IMR-90 (cell line): ENCODE results near the gene ZCWPW1. TPM values are rescaled to one million over a fixed set of nuclear protein-coding genes. Genes with fewer than 3 reads are reported as not detected.

Experiments used
- ATAC-seq: fragments of 200-7000 bp; cut with Tn5 transposase; 2 replicates; pipeline ENCODE4 v1.9.1; 2020; ENCODE audit warnings: low read depth, mild to moderate bottlenecking, moderate library complexity
- BruUV-seq: library from RNA; stranded (reverse); fragments of 400-500 nt; replicated peaks from 2 replicates; lab custom pipeline; 2021; lab: Mats Ljungman, UMichigan
- CTCF ChIA-PET: fragments of 300-600 bp; formaldehyde crosslinking; extraction: SDS; loops from one replicate; lab custom pipeline; 2021; ENCODE audit warnings: antibody characterized with exemption; lab: Yijun Ruan, JAX
- POLR2A ChIA-PET: fragments of 300-600 bp; sonication (Branson Sonifier 250); formaldehyde crosslinking; loops from one replicate; lab custom pipeline; 2022; ENCODE audit warnings: antibody characterized with exemption; ENCODE audit not compliant: unreplicated experiment; lab: Charles Lee
- DNase-seq: peaks from one replicate; pipeline ENCODE4 v3.0.0; 2013
- H2AFZ ChIP-seq: replicated peaks from 2 replicates; pipeline ENCODE3; 2013; ENCODE audit warnings: low read length, mild to moderate bottlenecking; ENCODE audit not compliant: poor library complexity
- H2AK5ac ChIP-seq: 2 replicates; pipeline ENCODE4 v1.6.1; 2013; ENCODE audit warnings: low read depth, low read length, inconsistent platforms
- H2AK9ac ChIP-seq: replicated peaks from 2 replicates; pipeline ENCODE3; 2013; ENCODE audit warnings: mild to moderate bottlenecking, low read depth, low read length, moderate library complexity; ENCODE audit not compliant: poor library complexity
- H2BK120ac ChIP-seq: 2 replicates; pipeline ENCODE4 v1.6.1; 2013; ENCODE audit warnings: low read depth, low read length, inconsistent platforms
- H2BK15ac ChIP-seq: 3 replicates; pipeline ENCODE4 v1.6.1; 2013; ENCODE audit warnings: low read depth, low read length, inconsistent platforms
- H2BK20ac ChIP-seq: 2 replicates; pipeline ENCODE4 v1.6.1; 2013; ENCODE audit warnings: low read depth, mild to moderate bottlenecking, inconsistent platforms, low read length, moderate library complexity
- H2BK5ac ChIP-seq: 2 replicates; pipeline ENCODE4 v1.6.1; 2013; ENCODE audit warnings: mild to moderate bottlenecking, low read depth, low read length, inconsistent platforms; ENCODE audit not compliant: poor library complexity, severe bottlenecking
- H3K14ac ChIP-seq: replicated peaks from 2 replicates; pipeline ENCODE4 v1.6.1; 2013; ENCODE audit warnings: low read depth, low read length, inconsistent platforms
- H3K18ac ChIP-seq: 2 replicates; pipeline ENCODE4 v1.6.1; 2013; ENCODE audit warnings: low read depth, low read length, control low read depth
- H3K23ac ChIP-seq: 2 replicates; pipeline ENCODE4 v1.6.1; 2013; ENCODE audit warnings: low read depth, low read length, inconsistent platforms
- H3K27ac ChIP-seq: 2 replicates; pipeline ENCODE4 v1.5.1; 2013; ENCODE audit warnings: mild to moderate bottlenecking, control low read depth, low read length; ENCODE audit not compliant: insufficient read depth
- H3K27me3 ChIP-seq: 2 replicates; pipeline ENCODE4 v1.6.1; 2013; ENCODE audit warnings: low read length; ENCODE audit not compliant: control insufficient read depth, insufficient read depth
- H3K36me3 ChIP-seq: 2 replicates; pipeline ENCODE4 v1.6.1; 2013; ENCODE audit warnings: low read length, mixed read lengths; ENCODE audit not compliant: control insufficient read depth, insufficient read depth
- H3K4ac ChIP-seq: 2 replicates; pipeline ENCODE4 v1.6.1; 2013; ENCODE audit warnings: low read depth, low read length, inconsistent platforms
- H3K4me1 ChIP-seq: 2 replicates; pipeline ENCODE4 v1.6.1; 2013; ENCODE audit warnings: low read length, mixed read lengths; ENCODE audit not compliant: control insufficient read depth, insufficient read depth
- H3K4me2 ChIP-seq: 2 replicates; pipeline ENCODE4 v1.6.1; 2013; ENCODE audit warnings: low read depth, mild to moderate bottlenecking, control low read depth, low read length, moderate library complexity
- H3K4me3 ChIP-seq: 2 replicates; pipeline ENCODE4 v1.5.1; 2013; ENCODE audit warnings: low read depth, mild to moderate bottlenecking, control low read depth, low read length, moderate library complexity; ENCODE audit not compliant: insufficient read depth
- H3K56ac ChIP-seq: 2 replicates; pipeline ENCODE4 v1.6.1; 2013; ENCODE audit warnings: low read length, inconsistent platforms; ENCODE audit not compliant: insufficient read depth; ENCODE audit errors: extremely low read depth
- H3K79me1 ChIP-seq, 2 experiments: 2 replicates each; pipeline ENCODE4 v1.6.1; 2013; ENCODE audit warnings: low read length in 2 of 2, inconsistent platforms in 1 of 2, low read depth in 1 of 2
- H3K9ac ChIP-seq: 2 replicates; pipeline ENCODE4 v1.6.1; 2013; ENCODE audit warnings: low read depth, low read length, control low read depth
- H3K9me1 ChIP-seq: 2 replicates; pipeline ENCODE4 v1.6.1; 2013; ENCODE audit warnings: low read length, inconsistent platforms; ENCODE audit not compliant: insufficient read depth
- H3K9me3 ChIP-seq: 2 replicates; pipeline ENCODE4 v1.6.1; 2013; ENCODE audit warnings: low read length; ENCODE audit not compliant: control insufficient read depth, insufficient read depth
- H4K20me1 ChIP-seq: 2 replicates; pipeline ENCODE4 v1.6.1; 2013; ENCODE audit warnings: low read length, inconsistent platforms; ENCODE audit not compliant: insufficient read depth
- H4K5ac ChIP-seq: 2 replicates; pipeline ENCODE4 v1.6.1; 2013; ENCODE audit warnings: mild to moderate bottlenecking, low read depth, low read length, control low read depth
- H4K8ac ChIP-seq, 2 experiments: 2 replicates each; pipeline ENCODE4 v1.6.1; 2013; ENCODE audit warnings: low read depth in 2 of 2, low read length in 2 of 2, control low read depth in 1 of 2, inconsistent platforms in 1 of 2
- H4K91ac ChIP-seq: 2 replicates; pipeline ENCODE4 v1.6.1; 2013; ENCODE audit warnings: low read depth, low read length, inconsistent platforms; ENCODE audit not compliant: insufficient read depth
- BHLHE40 ChIP-seq: fragments of 150-350 bp; IDR thresholded peaks from 2 replicates; pipeline ENCODE4 v1.6.1; 2016; ENCODE audit warnings: mild to moderate bottlenecking, low read depth, low read length
- CEBPB ChIP-seq: IDR thresholded peaks from 2 replicates; pipeline ENCODE4 v1.6.1; 2012; ENCODE audit warnings: low read depth, low read length, improper control_type of control experiment
- CHD1 ChIP-seq: IDR thresholded peaks from 2 replicates; pipeline ENCODE4 v1.6.1; 2012; ENCODE audit warnings: low read depth, low read length, improper control_type of control experiment
- CTCF ChIP-seq: conservative IDR thresholded peaks from 2 replicates; pipeline ENCODE4 v1.5.1; 2012; ENCODE audit warnings: mild to moderate bottlenecking, low read depth, low read length, improper control_type of control experiment
- ELK1 ChIP-seq: fragments of 150-350 bp; IDR thresholded peaks from 2 replicates; pipeline ENCODE4 v1.6.1; 2016; ENCODE audit warnings: low read depth, mild to moderate bottlenecking, low read length, moderate library complexity, borderline replicate concordance
- FOS ChIP-seq: fragments of 150-350 bp; IDR thresholded peaks from 2 replicates; pipeline ENCODE4 v1.6.1; 2016; ENCODE audit warnings: low read depth, low read length
- MAFK ChIP-seq: IDR thresholded peaks from 2 replicates; pipeline ENCODE4 v1.6.1; 2012; ENCODE audit warnings: low read depth, low read length, improper control_type of control experiment
- MAZ ChIP-seq: IDR thresholded peaks from 2 replicates; pipeline ENCODE4 v1.6.1; 2012; ENCODE audit warnings: low read depth, mild to moderate bottlenecking, low read length, improper control_type of control experiment, moderate library complexity, borderline replicate concordance
- MXI1 ChIP-seq: IDR thresholded peaks from 2 replicates; pipeline ENCODE4 v1.6.1; 2012; ENCODE audit warnings: low read depth, mild to moderate bottlenecking, low read length, moderate library complexity, borderline replicate concordance
- NFE2L2 ChIP-seq: fragments of 150-350 bp; IDR thresholded peaks from 2 replicates; pipeline ENCODE4 v1.6.1; 2016; ENCODE audit warnings: low read depth, mild to moderate bottlenecking, low read length
- POLR2A ChIP-seq: IDR thresholded peaks from 2 replicates; pipeline ENCODE4 v1.6.1; 2012; ENCODE audit warnings: mild to moderate bottlenecking, low read depth, low read length
- RAD21 ChIP-seq: IDR thresholded peaks from 2 replicates; pipeline ENCODE4 v1.6.1; 2012; ENCODE audit warnings: low read length, improper control_type of control experiment
- RCOR1 ChIP-seq: IDR thresholded peaks from 2 replicates; pipeline ENCODE4 v1.6.1; 2012; ENCODE audit warnings: mild to moderate bottlenecking, low read length, improper control_type of control experiment; ENCODE audit not compliant: insufficient replicate concordance
- RFX5 ChIP-seq: IDR thresholded peaks from 2 replicates; pipeline ENCODE4 v1.8.0; 2012; ENCODE audit warnings: low read depth, mild to moderate bottlenecking, low read length, moderate library complexity
- SMC3 ChIP-seq: fragments of 150-350 bp; IDR thresholded peaks from 2 replicates; pipeline ENCODE4 v1.6.1; 2016; ENCODE audit warnings: low read depth, mild to moderate bottlenecking, antibody characterized with exemption, low read length, moderate library complexity
- USF2 ChIP-seq: fragments of 150-350 bp; IDR thresholded peaks from 2 replicates; pipeline ENCODE4 v1.6.1; 2017; ENCODE audit warnings: mild to moderate bottlenecking, antibody characterized with exemption, low read length, low read depth
- WGBS, 2 experiments: methylation state at CpG; one replicate each; pipeline versions ENCODE4 v1.1.5 to v1.1.7; 2013; ENCODE audit warnings: missing lambda C conversion rate in 2 of 2; ENCODE audit not compliant: insufficient read length in 1 of 2; ENCODE audit errors: extremely low coverage in 2 of 2; 5-methylcytosine and 5-hydroxymethylcytosine counted together
- dilution Hi-C: fragments of 300-500 bp; cut with HindIII; formaldehyde crosslinking; loops from one replicate; pipeline ENCODE4 v1.14.3; 2018; ENCODE audit warnings: low sequenced_read_pairs; ENCODE audit not compliant: unreplicated experiment
- in situ Hi-C: fragments of 300-500 bp; cut with MboI; formaldehyde crosslinking; loops from 3 replicates; pipeline ENCODE4 v1.14.3; 2019; ENCODE audit warnings: low sequenced_read_pairs, inconsistent platforms, mixed read lengths
- intact Hi-C: fragments of 100-400 bp; cut with micrococcal nuclease; formaldehyde crosslinking; loops from 2 replicates; pipeline ENCODE4 v1.10.0; 2022
- polyA plus RNA-seq, 3 experiments: library from polyadenylated mRNA; depleted of rRNA; stranded (reverse); fragments of >200 nt; gene quantifications; 2 replicates each; pipeline ENCODE4 v1.2.3, GENCODE V29; 2012; ENCODE audit warnings: low replicate concordance in 1 of 3
- total RNA-seq: library from RNA; depleted of rRNA; stranded (reverse); fragments of >200 nt; gene quantifications from 2 replicates; pipeline ENCODE4 v1.2.3, GENCODE V29; 2012

ZCWPW1 gene
- total and polyA plus RNA-seq, 2 of the 4 experiments (the other 2 are of a cell fraction): 0.72 to 1.3 TPM

GRCh38 chr7:100369105-100369504 lies 59.4 kb downstream of the ZCWPW1 start:
- ChIA-PET CTCF (no interaction called here), POLR2A (no interaction called here)
- intact Hi-C loops: no loop called here
- H2AFZ ChIP-seq: no peak overlapping the region
- no peak overlapping the region for H3K4me3 ChIP-seq
- H3K4me2 ChIP-seq: no peak overlapping the region
- H3K56ac ChIP-seq: no peak overlapping the region
- H4K5ac ChIP-seq: no peak overlapping the region
- no peak overlapping the region for H3K23ac ChIP-seq
- H3K4me1 ChIP-seq: peaks cover 8% of the 10 kb centered on the region
- no peak overlapping the region for H3K27ac ChIP-seq
- peaks cover 3% of the 10 kb centered on the region; the same call in 1 of the 2 replicates for H3K36me3 ChIP-seq
- no peak overlapping the region for H2AK5ac ChIP-seq
- no peaks in the 10 kb centered on the region for H3K9me3 ChIP-seq
- no peak overlapping the region for H2BK20ac ChIP-seq
- no peak overlapping the region for H2BK120ac ChIP-seq
- no peak overlapping the region for H2BK5ac ChIP-seq
- no peak overlapping the region for H3K18ac ChIP-seq
- TF ChIP-seq RAD21: no peak
- no peak for TF ChIP-seq BHLHE40
- no peak for TF ChIP-seq MAFK
- TF ChIP-seq RFX5: no peak
- no peak for TF ChIP-seq ELK1
- no peak for TF ChIP-seq FOS
- no peak for TF ChIP-seq POLR2A
- TF ChIP-seq CHD1: no peak
- TF ChIP-seq USF2: no peak
- TF ChIP-seq SMC3: no peak
- TF ChIP-seq CEBPB: no peak
- no peak for TF ChIP-seq MAZ
- TF ChIP-seq NFE2L2: no peak
- TF ChIP-seq MXI1: no peak
- no peak for TF ChIP-seq RCOR1
- TF ChIP-seq CTCF: no peak
- H3K4ac ChIP-seq: no peak overlapping the region
- DNase-seq: no peak
- H4K8ac ChIP-seq: no peak overlapping the region
- H2BK15ac ChIP-seq: no peak overlapping the region
- no peaks in the 10 kb centered on the region for H3K79me1 ChIP-seq
- in situ Hi-C loops: no loop called here
- H4K91ac ChIP-seq: no peak overlapping the region
- H3K9ac ChIP-seq: no peak overlapping the region
- 60% methylated on average over 1 of the region's 6 CpGs; no CpG with 5 or more reads in 1 of the 2 experiments for WGBS, 2 experiments
- dilution Hi-C loops: no loop called here
- ATAC-seq: no peak
- no peaks in the 10 kb centered on the region for H3K27me3 ChIP-seq
- no peaks in the 10 kb centered on the region for H4K20me1 ChIP-seq
- no TSS peak for BruUV-seq
- no peak overlapping the region for H2AK9ac ChIP-seq
- no peak overlapping the region for H3K14ac ChIP-seq
- H3K9me1 ChIP-seq: 0 out of 2 replicates have a peak, but pooled peaks cover 6% of the 10 kb centered on the region
